Sciatic nerve (tissue), 1 donor: Measurements from ENCODE around the gene NSUN7. TPM values are rescaled to one million over a fixed set of nuclear protein-coding genes. Genes with fewer than 3 reads are reported as not detected.

Experiments used
- total RNA-seq: library from RNA; stranded (reverse); fragmentation: NEBNext Ultra II Directional; extraction: Animal tissue kit (Norgen Biotek cat#: 25700); gene quantifications from one replicate; pipeline ENCODE4 v1.2.1, GENCODE V29; 2021
- donor health status: DM: no; HTN: no; CAD: no.

NSUN7 gene
- total RNA-seq, 1 donor from 2014 or later = 1.2 TPM

Other genes with a start within 250 kb of the NSUN7 start
- gene RBM47, start 120.1 kb upstream of the NSUN7 start, total RNA-seq = 21.0 TPM